GM21390 (cell line): ENCODE results near the gene SSPN.
"Not testable (repeated sequence)": the region's sequence is repeated elsewhere in the genome, so short reads cannot be mapped to it uniquely, and the experiment has no call there.

Experiments
- ATAC-seq: cut with Tn5 transposase; IDR thresholded peaks from one replicate; pipeline ENCODE4 v1.9.1; 2021; ENCODE audit not compliant: unreplicated experiment

Gene SSPN

GRCh38 chr12:26227361-26227745 is 32.0 kb downstream of the SSPN start:
- ATAC-seq: no peak

DNA sequence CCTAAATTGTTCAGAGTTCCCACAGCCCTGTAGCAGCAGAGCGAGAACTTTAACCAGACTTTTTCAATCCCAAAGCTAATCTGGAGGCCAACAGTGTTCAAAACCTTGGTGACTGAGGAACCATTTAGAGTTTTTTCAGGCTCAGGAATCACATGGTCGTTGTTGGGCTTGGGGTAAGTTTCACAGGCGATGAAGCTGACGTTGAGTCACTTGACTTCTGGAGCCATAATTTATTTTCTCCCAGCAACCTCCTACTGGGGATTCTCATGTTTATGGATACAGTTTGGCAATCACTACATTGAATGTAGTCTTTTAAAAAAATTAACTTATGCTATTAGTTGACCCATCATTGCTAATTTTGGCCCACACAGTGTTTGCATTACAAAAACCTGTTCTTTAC is 34.5 kb downstream of the SSPN start:
- ATAC-seq: no peak

GRCh38 chr12:26231470-26231869 is 36.1 kb downstream of the SSPN start:
- ATAC-seq: no peak

DNA sequence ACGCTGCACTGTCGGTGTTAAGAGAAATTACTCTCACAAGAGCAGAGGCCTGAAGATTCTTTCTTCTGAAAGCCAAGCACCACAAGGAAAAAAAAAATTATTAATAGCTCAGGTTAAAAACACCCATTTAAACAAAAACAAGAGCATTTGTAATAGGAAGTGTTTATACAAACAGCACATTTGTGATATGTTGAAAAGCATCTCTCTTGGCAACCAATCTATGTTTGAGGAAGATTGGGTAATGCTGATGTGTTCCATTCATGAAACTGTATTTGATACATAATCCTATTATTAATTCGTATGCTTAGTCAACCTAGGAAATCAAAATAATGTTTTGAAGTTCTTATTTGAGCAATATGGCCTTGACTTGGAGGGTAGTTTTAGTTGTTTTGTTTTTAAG is 36.5 kb downstream of the SSPN start:
- no peak for ATAC-seq

DNA sequence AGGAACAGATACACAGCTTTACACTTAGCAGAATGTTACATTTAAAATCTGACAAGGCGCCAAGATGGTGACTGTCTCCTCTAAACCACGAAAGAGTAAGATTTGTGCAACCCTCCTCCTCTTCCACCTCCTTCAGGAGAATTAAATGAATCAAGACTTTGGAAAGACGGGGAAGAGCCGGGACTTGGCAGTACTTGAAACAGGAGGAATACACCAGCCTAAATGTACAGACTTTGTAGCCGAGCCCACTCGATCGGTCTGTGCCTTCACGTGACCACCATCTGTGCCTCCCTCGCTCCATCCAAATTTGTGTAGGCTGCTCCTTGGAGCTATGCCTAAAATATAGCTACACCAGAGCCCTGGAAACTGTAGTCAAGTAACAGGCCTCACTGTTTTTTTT is 38.3 kb downstream of the SSPN start:
- ATAC-seq: no peak

DNA sequence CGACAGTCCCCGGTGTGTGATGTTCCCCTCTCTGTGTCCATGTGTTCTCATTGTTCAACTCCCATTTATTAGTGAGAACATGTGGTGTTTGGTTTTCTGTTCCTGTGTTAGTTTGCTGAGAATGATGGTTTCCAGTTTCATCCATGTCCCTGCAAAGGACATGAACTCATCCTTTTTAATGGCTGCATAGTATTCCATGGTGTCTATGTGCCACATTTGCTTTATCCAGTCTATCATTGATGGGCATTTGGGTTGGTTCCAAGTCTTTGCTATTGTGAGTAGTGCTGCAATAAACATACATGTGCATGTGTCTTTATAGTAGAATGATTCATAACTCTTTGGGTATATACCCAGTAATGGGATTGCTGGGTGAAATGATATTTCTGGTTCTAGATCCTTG is 40.1 kb downstream of the SSPN start:
- not testable (repeated sequence) for ATAC-seq

DNA sequence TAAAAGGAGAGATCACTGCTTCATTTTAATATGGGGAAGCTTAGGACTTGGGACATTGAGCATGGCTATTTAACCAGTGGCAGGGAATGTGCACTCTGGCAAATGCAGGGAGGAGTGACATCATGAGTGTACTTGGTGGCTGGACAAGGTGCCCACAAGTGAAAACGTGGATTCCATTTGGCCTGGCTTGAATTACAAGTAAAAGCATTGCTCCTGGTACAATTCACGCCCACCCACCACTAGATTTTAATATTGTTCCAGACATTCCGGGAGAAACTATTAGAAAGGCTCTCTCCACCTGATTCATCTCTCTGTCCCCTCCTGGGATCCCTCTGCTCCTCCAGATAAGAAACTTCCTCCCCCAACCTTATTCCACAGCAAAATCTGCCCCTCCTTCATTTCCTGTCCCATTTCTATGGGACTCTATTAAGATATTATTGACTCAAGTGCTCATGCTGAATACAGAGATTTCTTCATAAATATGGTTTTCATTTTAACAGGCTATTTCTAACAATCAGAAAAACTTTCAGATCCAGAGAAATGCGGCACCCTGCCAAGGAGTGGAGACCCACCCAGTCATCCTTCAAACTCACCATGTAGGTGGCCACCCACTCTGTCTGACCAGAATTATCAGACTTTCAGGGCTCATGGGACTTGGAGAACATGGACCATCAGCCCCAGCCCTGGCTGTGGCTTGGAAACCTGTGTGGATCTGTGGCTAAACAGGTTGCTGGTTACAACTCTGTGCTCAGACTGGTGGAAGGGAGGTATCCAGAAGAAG is 43.2 kb downstream of the SSPN start:
- no peak for ATAC-seq

DNA sequence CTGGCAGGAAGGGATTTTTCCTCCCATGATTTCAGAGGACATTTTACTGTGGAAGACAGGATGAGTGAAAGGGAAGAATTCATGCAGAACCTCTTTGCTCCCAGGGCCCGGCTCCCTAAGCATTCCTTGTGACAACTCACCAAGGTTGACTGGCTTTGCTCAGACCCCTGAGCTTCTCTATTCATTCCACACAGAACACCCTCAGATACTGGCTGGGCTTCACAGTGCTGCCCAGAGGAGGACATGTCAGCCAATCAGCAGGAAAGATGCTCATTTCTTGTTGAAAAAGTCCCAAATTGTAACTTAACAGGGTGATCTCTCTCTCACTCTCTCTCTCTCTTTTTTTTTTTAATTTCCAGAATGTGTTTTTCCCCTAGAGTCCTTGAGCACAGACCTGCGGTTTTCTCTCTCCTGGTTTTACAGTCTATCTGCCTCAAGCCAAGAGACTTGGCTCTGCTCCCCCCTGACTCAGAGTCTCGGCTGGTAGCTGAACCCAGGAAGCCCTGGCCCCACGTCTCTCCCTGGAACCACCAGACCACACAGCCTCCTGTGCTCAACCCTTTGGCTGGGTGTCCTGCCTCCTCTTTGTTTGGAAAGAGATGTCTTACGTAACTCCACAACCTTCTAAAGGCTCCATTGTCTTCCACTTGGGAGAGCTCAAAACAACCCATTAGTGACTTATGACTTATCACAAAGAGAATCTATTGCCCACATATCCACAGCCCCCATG is 43.9 kb downstream of the SSPN start:
- no peak for ATAC-seq

- ATAC-seq: no peak
Measured at GRCh38 chr12:26239852-26240815, 44.8 kb downstream of the SSPN start.

GRCh38 chr12:26241080-26241479 is 45.7 kb downstream of the SSPN start:
- no peak for ATAC-seq

DNA sequence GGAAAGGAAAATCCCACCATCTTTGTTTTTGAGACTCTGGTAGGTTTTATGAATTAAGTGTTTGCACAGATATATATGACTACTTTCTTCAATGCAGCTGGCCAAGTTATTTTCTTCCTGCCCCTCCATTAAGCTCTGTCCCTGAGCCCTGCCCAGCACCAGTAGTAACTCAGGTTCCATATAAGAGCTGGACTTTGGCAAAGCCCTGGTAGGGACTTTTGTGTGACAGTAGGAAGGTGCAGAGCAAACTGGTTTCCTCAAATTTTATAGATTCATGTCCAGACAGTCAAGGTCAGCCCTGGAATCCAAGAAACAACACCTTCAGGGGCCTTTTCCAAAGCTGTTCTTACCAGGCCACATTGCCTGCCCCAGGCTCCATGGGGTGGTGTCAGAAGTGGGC is 47.3 kb downstream of the SSPN start:
- ATAC-seq: no peak

GRCh38 chr12:26244503-26244902 is 49.1 kb downstream of the SSPN start:
- no peak for ATAC-seq

DNA sequence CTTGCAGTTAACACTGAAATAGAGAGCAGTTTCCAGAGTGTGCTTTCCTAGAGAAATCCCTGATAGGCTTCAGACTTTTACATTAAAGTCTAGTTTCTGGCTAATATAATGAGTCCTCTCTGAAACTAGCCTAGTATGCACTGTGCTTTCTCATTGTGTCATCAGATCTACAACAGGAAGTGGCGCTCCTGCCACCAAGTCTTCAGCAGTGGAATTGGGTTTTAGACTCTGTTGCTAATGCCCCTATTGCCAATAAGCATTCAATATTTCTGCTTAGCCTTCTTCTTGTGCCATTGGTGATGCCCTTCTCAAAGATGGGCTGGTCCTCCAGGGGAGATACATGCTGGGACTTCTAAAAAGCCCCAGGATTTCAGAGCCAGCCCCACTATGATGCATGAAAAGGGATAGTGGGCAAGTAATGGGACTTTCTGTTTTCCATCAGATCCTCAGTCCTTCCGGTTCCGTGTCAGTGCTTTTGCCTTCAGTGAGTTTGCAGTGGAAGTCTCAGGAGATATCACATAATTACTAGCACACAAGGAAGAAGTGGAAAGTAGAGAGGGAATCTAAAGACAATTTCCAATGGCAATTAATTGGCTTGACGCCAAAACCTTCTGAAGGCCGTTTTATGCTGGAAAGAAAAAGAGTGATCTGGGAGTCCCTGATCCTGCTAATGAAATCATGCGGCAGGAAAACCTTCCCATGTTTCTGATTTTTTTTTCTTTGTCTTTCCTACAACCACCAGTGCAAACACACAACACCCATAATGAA is 50.0 kb downstream of the SSPN start:
- peak; percentile 53 for ATAC-seq

GRCh38 chr12:26246483-26247164 is 51.3 kb downstream of the SSPN start:
- no peak for ATAC-seq

DNA sequence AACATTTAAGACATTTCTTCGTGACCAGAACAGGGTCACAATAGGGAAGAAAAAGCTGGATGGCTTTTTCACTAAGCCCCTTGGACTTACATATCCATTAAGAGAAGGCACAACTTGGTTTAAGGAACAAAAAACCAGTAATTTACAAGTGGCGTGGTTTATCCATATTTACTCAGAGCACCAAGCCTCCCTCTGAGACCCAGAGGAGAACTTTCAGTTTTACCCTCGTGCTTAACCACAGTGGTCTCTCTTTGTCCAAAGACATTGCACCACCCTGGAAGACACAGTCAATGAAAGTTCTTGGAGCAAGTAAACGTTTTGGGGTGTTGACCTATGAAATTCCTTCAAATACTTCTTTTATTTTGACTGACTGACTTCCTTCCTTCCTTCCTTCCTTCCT is 52.5 kb downstream of the SSPN start:
- no peak for ATAC-seq

- no peak for ATAC-seq
Measured at GRCh38 chr12:26250801-26251200, 55.4 kb downstream of the SSPN start.

DNA sequence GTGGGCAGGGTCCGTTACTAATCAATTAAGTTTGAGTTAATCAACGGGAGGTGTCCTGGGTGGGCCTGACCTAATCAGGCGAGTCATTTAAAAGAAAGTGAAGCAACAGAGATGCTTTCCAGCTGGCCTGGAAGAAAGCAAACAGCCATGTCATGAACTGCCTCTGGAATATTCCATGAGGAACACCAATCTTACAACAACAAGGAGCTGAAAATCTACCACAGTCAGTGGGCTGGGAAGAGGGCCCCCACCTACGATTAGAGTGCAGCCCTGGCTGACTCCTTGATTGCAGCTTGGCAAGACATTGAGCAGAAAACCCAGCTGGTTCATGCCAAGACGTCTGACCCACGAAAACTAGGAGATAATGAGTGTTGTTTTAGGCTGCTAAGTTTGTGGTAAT is 56.2 kb downstream of the SSPN start:
- ATAC-seq: no peak

GRCh38 chr12:26252946-26253345 is 57.6 kb downstream of the SSPN start:
- no peak for ATAC-seq

DNA sequence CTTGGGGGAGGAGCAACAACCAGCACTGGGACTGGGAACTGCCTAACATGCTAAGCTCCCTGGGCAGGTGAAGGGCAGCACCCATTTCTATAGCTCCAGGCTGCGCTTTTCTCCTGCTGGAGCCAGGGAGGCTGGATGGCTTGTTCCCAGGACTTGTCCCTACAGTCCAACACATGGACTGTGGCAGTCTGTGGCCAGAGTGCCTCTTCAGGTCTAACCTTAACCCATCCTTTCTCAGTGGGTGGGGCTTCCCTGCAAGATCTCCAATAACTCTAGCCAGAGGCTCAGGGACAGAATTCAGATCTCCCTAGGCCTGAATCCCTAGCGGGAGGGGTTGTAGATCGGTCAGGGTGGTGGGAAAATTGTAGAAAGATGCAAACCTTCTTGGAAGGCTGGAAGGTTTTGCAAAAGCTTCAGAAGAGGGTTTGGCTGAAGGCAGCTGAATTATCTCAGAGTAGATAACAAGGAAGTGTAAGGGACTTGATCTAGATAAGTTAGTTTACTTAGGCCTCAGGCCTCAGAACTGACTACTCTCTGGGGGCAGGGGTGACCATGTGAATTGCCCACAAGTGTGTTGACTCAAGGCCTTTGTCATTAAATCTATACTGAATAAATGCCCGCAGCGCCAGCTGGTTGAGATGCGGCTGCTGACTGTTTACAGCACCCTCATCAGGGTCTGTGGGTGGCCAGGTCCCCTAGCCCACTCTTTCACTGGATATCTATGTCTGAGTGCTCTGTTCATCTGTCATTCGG is 60.7 kb downstream of the SSPN start:
- ATAC-seq: no peak
